Panc1 (cell line): ENCODE results near the gene AATK.

Source experiments
- CTCF ChIP-seq: fragments of 450-650 bp; IDR thresholded peaks from 2 replicates; pipeline ENCODE4 v1.5.1; 2017; ENCODE audit warnings: mild to moderate bottlenecking
- POLR2AphosphoS5 ChIP-seq: IDR thresholded peaks from 2 replicates; pipeline ENCODE4 v1.6.1; 2012; ENCODE audit warnings: mild to moderate bottlenecking, low read depth, low read length, moderate library complexity
- SIN3A ChIP-seq: IDR thresholded peaks from 2 replicates; pipeline ENCODE4 v1.6.1; 2012; ENCODE audit warnings: low read depth, mild to moderate bottlenecking, low read length, moderate library complexity, borderline replicate concordance; ENCODE audit not compliant: insufficient read depth
- TCF7L2 ChIP-seq: IDR thresholded peaks from 2 replicates; pipeline ENCODE4 v1.6.1; 2011; ENCODE audit warnings: mild to moderate bottlenecking, low read depth, low read length, inconsistent platforms
- TF ChIP-seq, protein P1 (sequence below), 2 experiments: IDR thresholded peaks; 2 replicates each; pipeline ENCODE4 v1.6.1; 2011 to 2012; ENCODE audit warnings: low read depth in 2 of 2, control low read depth in 1 of 2, low read length in 1 of 2, mild to moderate bottlenecking in 1 of 2, moderate library complexity in 1 of 2; ENCODE audit not compliant: insufficient read depth in 1 of 2

DNA sequence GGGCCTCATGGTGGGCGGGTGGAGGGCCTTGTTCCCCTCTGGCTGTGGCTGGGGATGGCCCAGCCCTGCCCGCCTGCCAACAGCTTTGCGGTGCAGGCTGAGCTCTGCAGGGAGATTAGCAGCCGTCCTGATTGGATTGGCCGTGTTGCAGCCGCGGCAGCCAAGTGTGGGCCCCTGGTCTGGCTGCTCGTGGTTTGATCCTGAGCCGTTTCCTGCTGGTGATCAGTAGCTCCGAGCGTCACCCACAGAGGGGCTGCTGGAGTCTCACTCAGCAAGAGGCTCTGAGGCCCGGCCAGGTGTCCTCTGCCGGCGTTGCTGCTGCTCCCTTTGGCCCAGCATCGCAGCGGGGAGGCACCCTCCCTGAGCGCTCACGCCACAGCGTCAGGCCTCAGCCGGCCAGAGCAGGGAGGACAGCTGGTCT lies 98.6 kb downstream of the AATK start:
- TF ChIP-seq CTCF (no peak), SIN3A (no peak), POLR2AphosphoS5 (no peak), TCF7L2 (no peak)
- TF ChIP-seq, protein P1, sequence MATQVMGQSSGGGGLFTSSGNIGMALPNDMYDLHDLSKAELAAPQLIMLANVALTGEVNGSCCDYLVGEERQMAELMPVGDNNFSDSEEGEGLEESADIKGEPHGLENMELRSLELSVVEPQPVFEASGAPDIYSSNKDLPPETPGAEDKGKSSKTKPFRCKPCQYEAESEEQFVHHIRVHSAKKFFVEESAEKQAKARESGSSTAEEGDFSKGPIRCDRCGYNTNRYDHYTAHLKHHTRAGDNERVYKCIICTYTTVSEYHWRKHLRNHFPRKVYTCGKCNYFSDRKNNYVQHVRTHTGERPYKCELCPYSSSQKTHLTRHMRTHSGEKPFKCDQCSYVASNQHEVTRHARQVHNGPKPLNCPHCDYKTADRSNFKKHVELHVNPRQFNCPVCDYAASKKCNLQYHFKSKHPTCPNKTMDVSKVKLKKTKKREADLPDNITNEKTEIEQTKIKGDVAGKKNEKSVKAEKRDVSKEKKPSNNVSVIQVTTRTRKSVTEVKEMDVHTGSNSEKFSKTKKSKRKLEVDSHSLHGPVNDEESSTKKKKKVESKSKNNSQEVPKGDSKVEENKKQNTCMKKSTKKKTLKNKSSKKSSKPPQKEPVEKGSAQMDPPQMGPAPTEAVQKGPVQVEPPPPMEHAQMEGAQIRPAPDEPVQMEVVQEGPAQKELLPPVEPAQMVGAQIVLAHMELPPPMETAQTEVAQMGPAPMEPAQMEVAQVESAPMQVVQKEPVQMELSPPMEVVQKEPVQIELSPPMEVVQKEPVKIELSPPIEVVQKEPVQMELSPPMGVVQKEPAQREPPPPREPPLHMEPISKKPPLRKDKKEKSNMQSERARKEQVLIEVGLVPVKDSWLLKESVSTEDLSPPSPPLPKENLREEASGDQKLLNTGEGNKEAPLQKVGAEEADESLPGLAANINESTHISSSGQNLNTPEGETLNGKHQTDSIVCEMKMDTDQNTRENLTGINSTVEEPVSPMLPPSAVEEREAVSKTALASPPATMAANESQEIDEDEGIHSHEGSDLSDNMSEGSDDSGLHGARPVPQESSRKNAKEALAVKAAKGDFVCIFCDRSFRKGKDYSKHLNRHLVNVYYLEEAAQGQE (IDR thresholded peaks at IDR 0.05; ENCODE audit: insufficient read depth in 1 of 2, low read depth in 2 of 2, low read length in 1 of 2), result no peak
